Common myeloid progenitor, CD34-positive (primary cell): ENCODE results near the gene SGMS2. TPM values are rescaled to one million over a fixed set of nuclear protein-coding genes. Genes with fewer than 3 reads are reported as not detected.

Experiments
- CTCF ChIA-PET: fragments of 350-600 bp; sonication (Branson Sonifier 250); formaldehyde crosslinking; loops from one replicate; lab custom pipeline; 2021; ENCODE audit warnings: antibody characterized with exemption; lab: Charles Lee
- POLR2A ChIA-PET: fragments of 350-600 bp; sonication (Branson Sonifier 250); formaldehyde crosslinking; loops from one replicate; lab custom pipeline; 2021; ENCODE audit warnings: antibody characterized with exemption; lab: Charles Lee
- DNase-seq, 3 donors: peaks; one replicate each; pipeline versions ENCODE4 v3.0.0 to v3.0.0-alpha.2; 2013
- H3K27ac ChIP-seq, 2 experiments: 1 replicate in 1 of 2; 2 replicates in 1 of 2; pipeline ENCODE4 v1.7.0; 2013; ENCODE audit warnings: inconsistent platforms in 2 of 2, low read length in 2 of 2, mild to moderate bottlenecking in 2 of 2, low read depth in 1 of 2, moderate library complexity in 1 of 2; ENCODE audit not compliant: severe bottlenecking in 2 of 2, insufficient read depth in 1 of 2, poor library complexity in 1 of 2
- H3K27me3 ChIP-seq, 5 experiments: replicated peaks in 2 of 5; 1 replicate in 3 of 5; 2 replicates in 2 of 5; pipeline versions ENCODE4 v1.6.1 to v1.7.0; 2013; ENCODE audit warnings: low read length in 4 of 5, mild to moderate bottlenecking in 2 of 5, moderate library complexity in 2 of 5, inconsistent platforms in 1 of 5; ENCODE audit not compliant: insufficient read depth in 5 of 5, control insufficient read depth in 4 of 5
- H3K36me3 ChIP-seq, 4 experiments: 1 replicate in 2 of 4; 2 replicates in 2 of 4; pipeline versions ENCODE4 v1.6.1 to v1.7.0; 2013; ENCODE audit warnings: low read length in 3 of 4, control low read depth in 1 of 4, mild to moderate bottlenecking in 1 of 4; ENCODE audit not compliant: control insufficient read depth in 4 of 4, insufficient read depth in 4 of 4
- H3K4me1 ChIP-seq, 4 experiments: 1 replicate in 3 of 4; 2 replicates in 1 of 4; pipeline versions ENCODE4 v1.6.1 to v1.7.1; 2013; ENCODE audit warnings: low read length in 3 of 4, mild to moderate bottlenecking in 3 of 4, control low read depth in 1 of 4, inconsistent platforms in 1 of 4, moderate library complexity in 1 of 4; ENCODE audit not compliant: control insufficient read depth in 4 of 4, insufficient read depth in 4 of 4; ENCODE audit errors: control extremely low read depth in 1 of 4
- H3K4me3 ChIP-seq, 7 experiments: 1 replicate in 4 of 7; 2 replicates in 3 of 7; pipeline versions ENCODE4 v1.5.1 to v1.7.0; 2013; ENCODE audit warnings: mild to moderate bottlenecking in 7 of 7, low read length in 6 of 7, moderate library complexity in 6 of 7, inconsistent platforms in 2 of 7, low read depth in 2 of 7, control low read depth in 1 of 7; ENCODE audit not compliant: insufficient read depth in 4 of 7, control insufficient read depth in 1 of 7; ENCODE audit errors: extremely low read depth in 1 of 7
- H3K9me3 ChIP-seq, 5 experiments: 1 replicate in 4 of 5; 2 replicates in 1 of 5; pipeline versions ENCODE4 v1.6.1 to v1.7.1; 2013; ENCODE audit warnings: low read length in 4 of 5, mild to moderate bottlenecking in 2 of 5, inconsistent platforms in 1 of 5, low read depth in 1 of 5, moderate library complexity in 1 of 5; ENCODE audit not compliant: control insufficient read depth in 4 of 5, insufficient read depth in 2 of 5; ENCODE audit errors: control extremely low read depth in 1 of 5
- WGBS: methylation state at CpG from one replicate; pipeline ENCODE4 v1.1.5; 2013; ENCODE audit not compliant: insufficient coverage; 5-methylcytosine and 5-hydroxymethylcytosine counted together
- polyA plus RNA-seq: library from polyadenylated mRNA; unstranded; fragments of 120-200 nt; gene quantifications from one replicate; pipeline ENCODE4 v1.2.1, GENCODE V29; 2013

The SGMS2 gene
- polyA plus RNA-seq = 2.1 TPM

DNA sequence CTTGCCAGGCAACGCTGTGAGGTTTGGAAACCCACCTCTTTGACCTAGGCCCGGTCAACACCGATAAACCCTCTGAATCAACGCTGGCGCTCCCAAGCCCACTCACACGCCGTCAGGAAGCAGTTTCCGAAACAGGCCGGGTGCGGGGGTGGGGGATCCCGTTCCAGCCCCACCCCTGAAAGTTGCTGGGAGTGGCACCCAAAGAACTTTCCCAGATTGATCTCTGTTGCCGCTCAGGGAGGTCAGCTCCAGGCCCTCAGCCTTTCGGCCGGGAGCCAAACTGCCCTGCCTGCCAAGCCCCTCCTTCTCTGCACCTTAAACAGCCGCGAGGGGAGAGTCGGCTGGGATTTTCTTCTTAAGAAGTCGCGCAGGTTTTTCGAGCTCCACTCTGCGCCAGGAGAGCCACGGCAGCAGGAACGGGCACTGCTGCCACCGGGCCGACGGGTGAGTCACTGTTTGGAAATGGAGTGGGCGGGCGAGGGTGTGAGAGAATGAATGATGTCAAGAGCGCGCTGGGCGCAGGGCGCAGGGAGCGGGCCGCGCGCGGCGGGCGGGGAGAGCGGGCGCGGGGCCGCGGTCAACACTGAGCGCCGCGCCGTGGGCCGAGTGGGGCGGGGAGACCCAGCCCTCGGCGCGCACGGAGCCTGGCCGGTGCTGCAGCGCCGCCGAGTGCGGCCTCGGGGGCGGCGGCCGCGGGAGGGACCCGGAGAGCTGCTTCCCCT is at the start of gene SGMS2:
Gene SGMS2 (plus strand): TSS at position 583 of the 722 bp plus-strand sequence. CDS start 70,622 bp downstream, outside the sequence.
- ChIA-PET CTCF (interaction anchor here (0.6 to 1.6 kb wide), 7 partner anchors 9 to 106 kb away, joined by 3 to 4 read pairs (median 3); partner anchors contain the start of gene CYP2U1), POLR2A (interaction anchor here (0.6 to 0.7 kb wide), 2 partner anchors 15 to 103 kb away, joined by 3 to 6 read pairs; no protein-coding TSS in a partner anchor)
- Histone ChIP-seq H3K27ac (peak within 1 kb of the TSS in 1 of 2 experiments; percentile 60), H3K9me3 (no peaks in the 10 kb centered on the region), H3K4me3 (peak within 1 kb of the TSS; percentile 50 to 87 (median 72)), H3K36me3 (no peaks in the 10 kb centered on the region), H3K27me3 (peaks cover 0 to 9% (median 7%) of the 10 kb centered on the region in 5 experiments), H3K4me1 (peaks cover 5 to 18% (median 11%) of the 10 kb centered on the region in 4 experiments)
- WGBS = under 1% methylated on average over 61 of the region's 65 CpGs
- DNase-seq = peak; percentile 77 to 94 (median 89)

DNA sequence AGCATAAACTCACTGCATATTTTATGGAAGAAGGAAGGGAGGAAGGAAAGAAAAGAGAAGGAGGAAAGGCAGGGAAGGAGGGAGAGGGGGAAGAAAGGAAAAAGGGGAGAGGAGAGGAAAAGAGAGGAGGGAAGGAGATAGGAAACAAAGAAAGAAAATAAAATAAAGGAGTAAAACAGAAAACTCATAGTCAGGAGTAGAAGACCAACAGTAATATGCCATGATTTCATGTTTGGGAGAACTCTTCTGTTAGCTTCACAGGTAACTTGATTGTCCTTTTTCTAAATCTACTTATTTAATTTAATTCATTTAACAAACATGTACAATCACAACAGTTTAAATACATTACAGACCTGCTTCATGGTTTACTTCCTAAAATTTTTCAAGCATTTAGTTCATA is 46.8 kb upstream of the SGMS2 start:
- DNase-seq = no peak
- no peaks in the 10 kb centered on the region for H3K4me1 ChIP-seq
- H3K4me3 ChIP-seq = no peak overlapping the region
- H3K9me3 ChIP-seq = peaks cover 2 to 16% (median 7%) of the 10 kb centered on the region in 5 experiments
- H3K27me3 ChIP-seq = no peaks in the 10 kb centered on the region
- H3K27ac ChIP-seq = no peak overlapping the region
- ChIA-PET CTCF (no interaction called here), POLR2A (no interaction called here)
- no peaks in the 10 kb centered on the region for H3K36me3 ChIP-seq

DNA sequence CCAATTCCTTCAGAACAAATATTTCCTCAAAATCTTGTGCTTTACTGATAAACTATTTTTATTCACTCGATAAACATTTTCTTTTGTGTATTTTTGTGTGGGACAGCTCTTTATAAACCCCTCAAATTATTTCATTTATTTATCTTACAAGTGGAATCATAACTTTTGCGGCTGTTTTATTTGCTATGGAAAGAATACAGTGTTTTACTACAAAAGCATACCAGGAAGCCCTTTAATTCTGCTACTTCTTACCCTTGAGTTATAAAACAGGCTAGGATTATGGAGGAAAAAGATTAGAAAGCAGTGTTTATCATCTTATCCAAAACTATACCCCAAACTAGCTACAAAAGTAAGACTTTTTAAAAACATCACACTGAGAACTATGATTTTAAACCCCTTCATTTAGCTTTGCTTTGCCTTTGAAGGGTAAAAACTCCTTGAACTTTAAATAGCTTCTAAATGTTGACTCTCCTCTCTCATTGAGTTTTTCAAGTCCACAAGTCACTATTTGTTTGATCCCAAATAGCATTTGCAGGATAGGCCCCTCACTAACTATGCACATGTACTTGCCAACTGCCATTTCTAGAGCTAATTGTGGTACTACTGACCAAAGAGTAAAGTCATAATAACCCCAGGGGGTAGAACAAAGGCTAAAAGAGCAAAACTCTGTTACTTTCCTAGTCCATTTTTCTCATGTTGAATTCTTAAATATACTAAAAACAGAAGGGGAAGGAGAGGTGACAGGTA is 45.8 kb upstream of the SGMS2 start:
- no peak overlapping the region for H3K27ac ChIP-seq
- DNase-seq = no peak
- POLR2A ChIA-PET = no interaction called here
- H3K4me1 ChIP-seq = no peaks in the 10 kb centered on the region
- H3K27me3 ChIP-seq = no peaks in the 10 kb centered on the region
- no peaks in the 10 kb centered on the region for H3K36me3 ChIP-seq
- no peak overlapping the region for H3K4me3 ChIP-seq
- H3K9me3 ChIP-seq = peaks cover 2 to 16% (median 7%) of the 10 kb centered on the region in 5 experiments
- CTCF ChIA-PET = interaction anchor here (1.6 kb wide), 1 partner anchor 20 kb away, joined by 4 read pairs; no protein-coding TSS in a partner anchor
- WGBS = no CpG with 5 or more reads among the region's 2 CpGs

DNA sequence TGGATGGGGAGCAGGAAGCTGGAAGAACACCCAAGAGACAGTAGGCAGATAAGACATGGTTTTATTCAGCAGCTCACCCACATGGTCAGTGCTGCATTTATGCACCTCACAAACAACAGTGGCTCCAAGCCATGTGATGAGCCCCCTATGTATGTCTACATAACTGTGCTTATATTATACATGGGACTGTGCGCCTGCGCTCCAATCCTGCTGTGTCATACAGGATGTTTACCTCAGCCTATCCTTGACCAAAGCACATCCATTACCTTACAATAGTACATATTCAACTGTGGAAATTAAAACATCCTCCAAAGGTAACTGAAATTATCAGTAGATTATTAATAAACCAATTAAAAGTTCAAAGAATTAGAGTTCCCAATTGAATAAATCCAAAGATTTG is 44.1 kb upstream of the SGMS2 start:
- Histone ChIP-seq H3K27ac (no peak overlapping the region), H3K27me3 (no peaks in the 10 kb centered on the region), H3K9me3 (peaks cover 2 to 16% (median 7%) of the 10 kb centered on the region in 5 experiments), H3K36me3 (no peaks in the 10 kb centered on the region), H3K4me3 (no peak overlapping the region), H3K4me1 (no peaks in the 10 kb centered on the region)
- POLR2A ChIA-PET = no interaction called here
- peak; percentile 27 to 71 (median 62) for DNase-seq
- no CpG with 5 or more reads among the region's 2 CpGs for WGBS
- CTCF ChIA-PET = no interaction called here

DNA sequence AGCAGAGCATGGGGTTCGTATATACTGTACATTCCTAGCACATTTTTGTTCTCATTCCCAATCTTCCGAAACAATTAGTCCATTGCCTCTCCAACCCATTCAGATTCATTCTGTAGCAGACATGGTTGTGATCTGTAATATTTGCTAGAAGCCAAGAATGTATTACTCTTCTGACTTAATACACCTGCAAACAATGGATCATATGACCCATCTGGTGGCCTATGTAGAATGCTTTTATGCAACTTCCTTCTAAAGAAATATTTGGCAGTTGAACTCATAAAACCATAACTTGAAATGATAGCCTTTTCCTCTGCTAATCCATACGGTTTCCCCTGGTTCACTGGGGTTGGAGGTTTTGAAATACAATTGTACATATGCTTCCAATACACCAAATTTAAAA is 32.8 kb upstream of the SGMS2 start:
- Histone ChIP-seq H3K27ac (no peak overlapping the region), H3K27me3 (no peaks in the 10 kb centered on the region), H3K36me3 (no peaks in the 10 kb centered on the region), H3K4me1 (no peaks in the 10 kb centered on the region), H3K9me3 (peaks cover 2 to 16% (median 13%) of the 10 kb centered on the region in 5 experiments), H3K4me3 (no peak overlapping the region)
- POLR2A ChIA-PET = no interaction called here
- CTCF ChIA-PET = no interaction called here
- no CpG with 5 or more reads among the region's 3 CpGs for WGBS
- no peak for DNase-seq

DNA sequence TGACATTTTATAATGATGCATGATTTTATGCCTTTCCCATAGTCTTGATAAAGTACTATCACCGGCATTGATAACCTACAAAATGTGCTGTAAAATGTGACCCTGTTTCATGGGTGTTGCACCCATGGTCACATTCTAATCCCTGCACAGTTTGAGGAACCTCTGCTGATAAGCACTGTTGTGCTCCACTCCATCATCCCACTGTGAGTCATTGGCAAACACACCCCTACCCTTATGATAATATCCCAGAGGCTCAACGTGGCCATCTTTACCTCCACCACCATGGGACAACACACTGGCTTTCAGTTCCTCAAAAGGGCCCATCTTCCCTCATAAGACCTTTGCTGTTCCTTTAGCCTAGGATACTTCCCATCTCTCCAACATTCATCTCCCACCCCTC is 32.0 kb upstream of the SGMS2 start:
- Histone ChIP-seq H3K36me3 (no peaks in the 10 kb centered on the region), H3K27me3 (no peaks in the 10 kb centered on the region), H3K4me3 (no peak overlapping the region), H3K9me3 (peaks cover 0 to 13% (median 11%) of the 10 kb centered on the region in 5 experiments), H3K4me1 (no peaks in the 10 kb centered on the region), H3K27ac (no peak overlapping the region)
- no peak for DNase-seq
- 95% methylated on average over 2 of the region's 2 CpGs for WGBS
- POLR2A ChIA-PET = no interaction called here
- CTCF ChIA-PET = no interaction called here

DNA sequence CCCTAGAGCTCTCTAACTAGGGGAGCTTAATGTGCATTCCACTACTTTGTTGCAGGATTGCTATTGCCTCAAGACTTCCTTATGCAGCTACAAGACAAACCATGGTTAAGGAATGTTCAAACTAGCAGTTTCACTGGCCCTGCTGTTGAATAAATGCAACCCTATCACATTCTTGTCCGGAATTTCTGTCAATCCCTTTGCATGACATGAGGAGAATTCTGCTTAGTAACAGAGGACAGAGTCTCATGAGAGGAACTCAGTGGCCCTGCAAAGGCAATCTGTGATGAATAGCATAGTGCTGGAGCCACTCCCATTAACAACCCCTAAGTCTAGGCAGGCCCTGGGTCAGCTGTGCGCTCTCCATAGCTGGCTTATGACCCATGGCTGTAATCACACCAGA is 30.7 kb upstream of the SGMS2 start:
- no peak overlapping the region for H3K27ac ChIP-seq
- ChIA-PET POLR2A (no interaction called here), CTCF (interaction anchor here (1.6 kb wide), 1 partner anchor 36 kb away, joined by 5 read pairs; no protein-coding TSS in a partner anchor)
- 100% methylated on average over 1 of the region's 2 CpGs for WGBS
- H3K9me3 ChIP-seq = peaks cover 0 to under 1% (median 0%) of the 10 kb centered on the region in 5 experiments
- no peaks in the 10 kb centered on the region for H3K27me3 ChIP-seq
- H3K4me3 ChIP-seq = no peak overlapping the region
- DNase-seq = no peak
- no peaks in the 10 kb centered on the region for H3K36me3 ChIP-seq
- H3K4me1 ChIP-seq = no peaks in the 10 kb centered on the region
